ENCODE results near the gene COMMD4. TPM values are rescaled to one million over a fixed set of nuclear protein-coding genes. Genes with fewer than 3 reads are reported as not detected.

COMMD4 gene
- total and polyA plus RNA-seq, 10 of the 15 experiments (the other 5 are each of a cell fraction or from before 2014, with no cell fraction given) = 14.5 to 118 (median 75.3) TPM

DNA sequence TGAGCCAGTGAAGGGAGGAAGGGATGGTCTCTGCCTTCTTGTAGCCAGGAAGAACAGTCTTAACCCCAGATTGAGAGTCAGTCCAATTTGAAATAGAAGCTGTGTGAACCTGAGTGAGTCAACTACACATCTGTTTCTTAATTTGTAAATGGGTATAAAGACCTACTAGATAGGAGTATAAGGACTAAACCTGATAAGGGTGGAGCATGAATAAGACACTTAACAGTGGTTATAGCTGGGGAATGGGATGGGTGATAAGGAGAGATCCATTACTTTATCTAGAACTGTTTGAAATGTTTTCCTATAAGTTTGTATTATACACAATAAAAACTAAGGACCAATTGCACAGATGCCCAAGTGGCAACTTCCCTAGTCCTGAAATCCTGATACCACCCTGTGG, 31.1 kb downstream of the COMMD4 start:
- FAIRE-seq = no peak
- no peak for DNase-seq (ENCODE audit: low read depth, low spot score)
- no peak overlapping the region; the same call in 1 of the 2 replicates for H3K9ac ChIP-seq (ENCODE audit: control insufficient read depth, insufficient read depth, low read length)
- ChIA-PET CTCF (interaction anchor here (0.6 to 4.9 kb wide), 32 partner anchors 9 to 438 kb away, joined by 3 to 86 read pairs (median 7); partner anchors contain the start of genes COMMD4, IMP3, SIN3A and SNUPN), RAD21 (ENCODE audit: unreplicated experiment) (interaction anchor here (1.1 to 4.2 kb wide), 7 partner anchors 65 to 281 kb away, joined by 3 to 113 read pairs (median 5); partner anchors contain the start of genes IMP3, SIN3A and SNX33), POLR2A (interaction anchor here (0.5 to 3.2 kb wide), 8 partner anchors 13 to 314 kb away, joined by 3 to 43 read pairs (median 16); partner anchors contain the start of genes IMP3, SIN3A, SNUPN and SNX33), SMC1A (ENCODE audit: uncharacterized antibody, unreplicated experiment) (interaction anchor here (0.7 to 3.1 kb wide), 12 partner anchors 14 to 337 kb away, joined by 3 to 24 read pairs (median 6); partner anchors contain the start of gene IMP3)
- H4K20me1 ChIP-seq (ENCODE audit: control insufficient read depth, insufficient read depth) = no peaks in the 10 kb centered on the region
- ATAC-seq = no peak
- intact Hi-C loops (cut with micrococcal nuclease; ENCODE audit: unreplicated experiment) = loop anchor here (1.0 kb wide), 1 partner anchor 316 kb away; no protein-coding TSS in a partner anchor
- no peaks in the 10 kb centered on the region for H3K9me3 ChIP-seq (replicated peaks; ENCODE audit: control insufficient read depth, insufficient read depth, low read length)
- peaks cover 6 to 19% of the 10 kb centered on the region in 2 experiments for H3K36me3 ChIP-seq (ENCODE audit: control insufficient read depth in 2 of 2, insufficient read depth in 2 of 2, low read length in 1 of 2)
- no TSS peak for BruUV-seq (replicated peaks)
- H3K27ac ChIP-seq (ENCODE audit: control insufficient read depth, insufficient read depth) = no peak overlapping the region
- H3K4me3 ChIP-seq = no peak overlapping the region
- H3K4me2 ChIP-seq (ENCODE audit: control insufficient read depth, insufficient read depth) = peak overlapping the region; percentile 78
- H2AFZ ChIP-seq (ENCODE audit: control insufficient read depth, low read depth, low read length) = no peak overlapping the region
- H3K4me1 ChIP-seq (ENCODE audit: control insufficient read depth, insufficient read depth, low read length) = peaks cover 6% of the 10 kb centered on the region
- in situ Hi-C loops (cut with MboI) = no loop called here
- TF ChIP-seq BRCA1 (IDR thresholded peaks at IDR 0.05; ENCODE audit: low read depth, low read length) (no peak), SP1 (IDR thresholded peaks at IDR 0.05; ENCODE audit: low read depth, low read length) (no peak), DPF2 (IDR thresholded peaks at IDR 0.05) (no peak), ZNF24 (IDR thresholded peaks at IDR 0.05) (no peak), CBX5 (IDR thresholded peaks at IDR 0.05; ENCODE audit: low read depth) (no peak), CREB1 (IDR thresholded peaks at IDR 0.05; ENCODE audit: low read depth) (no peak), LARP7 (IDR thresholded peaks at IDR 0.05) (no peak), NR2C2 (IDR thresholded peaks at IDR 0.05; ENCODE audit: borderline replicate concordance, control insufficient read depth, insufficient read length, low read depth) (no peak)
- TF ChIP-seq, protein P1, sequence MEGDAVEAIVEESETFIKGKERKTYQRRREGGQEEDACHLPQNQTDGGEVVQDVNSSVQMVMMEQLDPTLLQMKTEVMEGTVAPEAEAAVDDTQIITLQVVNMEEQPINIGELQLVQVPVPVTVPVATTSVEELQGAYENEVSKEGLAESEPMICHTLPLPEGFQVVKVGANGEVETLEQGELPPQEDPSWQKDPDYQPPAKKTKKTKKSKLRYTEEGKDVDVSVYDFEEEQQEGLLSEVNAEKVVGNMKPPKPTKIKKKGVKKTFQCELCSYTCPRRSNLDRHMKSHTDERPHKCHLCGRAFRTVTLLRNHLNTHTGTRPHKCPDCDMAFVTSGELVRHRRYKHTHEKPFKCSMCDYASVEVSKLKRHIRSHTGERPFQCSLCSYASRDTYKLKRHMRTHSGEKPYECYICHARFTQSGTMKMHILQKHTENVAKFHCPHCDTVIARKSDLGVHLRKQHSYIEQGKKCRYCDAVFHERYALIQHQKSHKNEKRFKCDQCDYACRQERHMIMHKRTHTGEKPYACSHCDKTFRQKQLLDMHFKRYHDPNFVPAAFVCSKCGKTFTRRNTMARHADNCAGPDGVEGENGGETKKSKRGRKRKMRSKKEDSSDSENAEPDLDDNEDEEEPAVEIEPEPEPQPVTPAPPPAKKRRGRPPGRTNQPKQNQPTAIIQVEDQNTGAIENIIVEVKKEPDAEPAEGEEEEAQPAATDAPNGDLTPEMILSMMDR (IDR thresholded peaks at IDR 0.05 in 2 of 3, conservative IDR thresholded peaks at IDR 0.05 in 1 of 3; ENCODE audit: control insufficient read depth in 2 of 3, extremely low read depth in 1 of 3, insufficient read depth in 1 of 3, low read depth in 3 of 3, low read length in 3 of 3) = no peak
- TF ChIP-seq, protein P2, sequence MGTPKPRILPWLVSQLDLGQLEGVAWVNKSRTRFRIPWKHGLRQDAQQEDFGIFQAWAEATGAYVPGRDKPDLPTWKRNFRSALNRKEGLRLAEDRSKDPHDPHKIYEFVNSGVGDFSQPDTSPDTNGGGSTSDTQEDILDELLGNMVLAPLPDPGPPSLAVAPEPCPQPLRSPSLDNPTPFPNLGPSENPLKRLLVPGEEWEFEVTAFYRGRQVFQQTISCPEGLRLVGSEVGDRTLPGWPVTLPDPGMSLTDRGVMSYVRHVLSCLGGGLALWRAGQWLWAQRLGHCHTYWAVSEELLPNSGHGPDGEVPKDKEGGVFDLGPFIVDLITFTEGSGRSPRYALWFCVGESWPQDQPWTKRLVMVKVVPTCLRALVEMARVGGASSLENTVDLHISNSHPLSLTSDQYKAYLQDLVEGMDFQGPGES (IDR thresholded peaks at IDR 0.05) = no peak
- H3K79me2 ChIP-seq (ENCODE audit: control insufficient read depth, insufficient read depth, low read length) = peaks cover 8% of the 10 kb centered on the region
- H3K27me3 ChIP-seq (replicated peaks in 1 of 2; ENCODE audit: control insufficient read depth in 2 of 2, insufficient read depth in 2 of 2, low read length in 1 of 2) = no peaks in the 10 kb centered on the region

Data from GM12878 (cell line).